GM18511 (cell line): Measurements from ENCODE around the gene HES3.
"Not testable (repeated sequence)": the region's sequence is repeated elsewhere in the genome, so short reads cannot be mapped to it uniquely, and the experiment has no call there.

ENCODE experiments used
- ATAC-seq: cut with Tn5 transposase; IDR thresholded peaks from one replicate; pipeline ENCODE4 v1.9.1; 2021; ENCODE audit warnings: mild to moderate bottlenecking, moderate library complexity; ENCODE audit not compliant: unreplicated experiment

The HES3 gene

DNA sequence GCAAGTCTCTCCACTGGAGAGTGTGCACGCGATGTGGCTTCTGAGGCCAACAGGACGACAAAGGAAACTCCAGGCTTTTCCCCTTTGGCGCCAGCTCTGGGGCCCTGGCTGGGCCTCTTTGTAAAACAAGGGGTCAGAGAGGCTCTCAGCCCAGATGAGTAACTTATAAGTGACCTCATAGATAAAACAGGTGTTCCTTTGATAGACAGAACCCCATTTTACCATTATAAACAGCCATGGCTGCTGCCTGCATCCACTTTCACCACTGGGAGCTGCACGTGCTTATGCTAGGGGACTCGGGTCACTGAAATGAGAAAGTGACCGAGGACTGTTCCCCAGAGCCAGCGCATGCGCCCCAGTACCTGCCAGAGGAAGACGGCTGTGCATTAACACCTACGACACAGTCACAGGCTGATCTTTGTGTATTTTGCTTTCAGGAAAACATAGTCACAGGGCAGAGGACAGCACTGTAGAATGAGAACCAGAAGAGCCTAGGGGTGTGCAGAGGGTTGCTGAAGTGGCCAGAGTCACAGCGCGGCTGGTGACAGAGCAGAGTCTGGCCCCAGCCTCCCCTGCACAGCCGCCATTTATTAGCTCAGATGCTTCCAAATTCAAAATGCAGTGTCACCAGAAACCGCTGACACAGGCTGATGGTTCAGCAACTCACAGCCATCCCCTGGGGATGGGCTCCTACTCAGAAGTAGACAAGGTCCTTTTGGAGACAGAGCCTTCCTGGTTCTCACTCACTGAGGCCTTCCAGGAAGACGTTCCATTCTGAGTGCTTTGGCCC is 25.4 kb upstream of the HES3 start:
- no peak for ATAC-seq

DNA sequence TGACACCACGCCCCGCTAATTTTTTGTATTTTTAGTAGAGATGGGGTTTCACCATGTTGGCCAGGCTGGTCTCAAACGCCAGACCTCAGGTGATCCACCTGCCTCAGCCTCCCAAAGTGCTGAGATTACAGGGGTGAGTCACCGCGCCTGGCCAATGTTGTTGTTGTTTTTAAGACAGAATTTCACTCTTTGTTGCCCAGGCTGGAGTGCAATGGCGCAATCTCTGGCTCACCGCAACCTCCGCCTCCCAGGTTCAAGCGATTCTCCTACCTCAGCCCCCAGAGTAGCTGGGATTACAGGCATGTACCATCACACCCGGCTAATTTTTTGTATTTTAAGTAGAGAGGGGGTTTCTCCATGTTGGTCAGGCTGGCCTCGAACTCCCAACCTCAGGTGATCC is 24.3 kb upstream of the HES3 start:
- ATAC-seq, result not testable (repeated sequence)

DNA sequence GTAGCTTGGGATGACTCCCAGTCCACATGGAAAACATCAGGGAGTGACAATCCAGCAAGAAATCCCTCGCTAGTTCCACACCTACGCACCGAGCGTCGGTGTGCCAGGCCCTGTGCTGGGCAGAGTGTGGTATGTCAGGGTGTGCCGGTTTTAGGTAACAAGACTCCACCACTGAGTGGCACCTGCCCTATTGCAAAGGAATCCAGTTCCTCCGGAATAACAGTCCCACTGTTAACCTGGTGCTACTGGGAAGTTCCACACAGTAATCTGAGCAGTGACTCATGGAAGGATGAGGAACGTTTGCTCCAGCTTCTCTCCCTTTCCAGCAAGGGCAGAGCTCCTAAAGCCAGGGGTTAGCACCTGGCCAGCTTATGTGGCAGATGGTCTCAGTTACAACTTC is 23.7 kb upstream of the HES3 start:
- no peak for ATAC-seq

DNA sequence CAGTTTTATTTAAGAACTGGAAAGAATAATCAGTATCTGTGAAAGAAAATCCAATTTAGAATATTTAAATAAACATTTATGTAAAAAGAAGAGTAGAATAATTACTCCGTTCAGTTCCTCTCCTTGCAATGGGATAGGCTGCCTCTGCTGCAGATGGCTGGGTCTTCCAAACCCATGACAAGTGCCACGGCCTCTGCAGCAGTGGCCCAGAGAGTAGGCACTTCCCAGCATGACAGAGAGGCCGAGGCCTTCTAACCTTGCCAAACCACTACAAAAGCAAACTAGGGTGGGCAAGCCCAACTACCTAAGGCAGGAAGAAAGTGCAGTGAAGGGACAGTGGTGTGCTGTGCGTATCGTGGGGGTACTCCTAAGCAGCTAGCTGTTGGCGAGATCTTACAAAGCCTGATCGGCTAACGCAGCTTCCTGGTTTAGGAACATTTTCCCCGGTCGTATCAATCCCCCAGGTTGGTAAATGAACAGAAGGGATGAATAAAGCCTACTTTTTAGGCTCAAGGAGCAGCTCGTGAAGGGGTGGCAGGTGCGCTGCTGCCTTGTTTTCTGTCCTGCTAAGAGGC is 22.7 kb upstream of the HES3 start:
- no peak for ATAC-seq

DNA sequence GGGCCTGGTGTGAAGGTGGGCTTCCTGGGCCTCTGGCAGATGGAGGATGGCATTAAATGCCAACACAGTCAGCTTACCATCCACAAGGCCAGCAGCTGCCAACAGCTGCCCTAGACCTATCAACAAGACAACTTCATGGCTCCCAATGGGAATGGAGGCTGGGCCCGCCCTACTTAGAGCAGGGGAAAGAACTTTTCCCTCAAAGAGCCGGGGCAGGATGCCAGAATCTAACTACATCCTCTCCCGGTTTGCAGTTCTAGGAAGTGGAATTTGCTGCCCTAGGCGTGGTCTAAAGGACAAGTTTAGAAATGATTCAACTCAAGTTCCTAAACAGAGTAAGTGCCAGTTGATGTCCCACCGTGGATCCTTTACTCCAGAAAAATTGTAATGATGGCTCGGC is 21.3 kb upstream of the HES3 start:
- no peak for ATAC-seq

DNA sequence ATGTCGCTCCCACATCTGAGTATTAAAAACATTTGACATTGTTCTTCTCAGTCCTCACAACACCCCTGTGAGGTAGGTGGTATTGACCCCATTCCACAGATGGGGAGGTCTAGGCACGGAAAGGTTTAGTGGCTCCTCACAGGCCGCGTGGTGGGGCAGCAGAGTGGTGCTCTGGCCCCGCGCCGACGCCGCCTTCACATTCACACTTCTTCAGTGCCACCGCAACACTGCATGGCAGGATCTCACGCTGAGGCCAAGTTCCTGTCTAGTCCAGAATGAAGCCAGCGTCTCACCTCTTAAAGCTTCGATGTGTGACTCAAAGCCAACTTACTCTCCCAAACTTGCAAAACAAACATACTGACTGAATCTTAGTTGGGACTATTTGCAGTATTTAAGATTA is 20.4 kb upstream of the HES3 start:
- ATAC-seq, result no peak

DNA sequence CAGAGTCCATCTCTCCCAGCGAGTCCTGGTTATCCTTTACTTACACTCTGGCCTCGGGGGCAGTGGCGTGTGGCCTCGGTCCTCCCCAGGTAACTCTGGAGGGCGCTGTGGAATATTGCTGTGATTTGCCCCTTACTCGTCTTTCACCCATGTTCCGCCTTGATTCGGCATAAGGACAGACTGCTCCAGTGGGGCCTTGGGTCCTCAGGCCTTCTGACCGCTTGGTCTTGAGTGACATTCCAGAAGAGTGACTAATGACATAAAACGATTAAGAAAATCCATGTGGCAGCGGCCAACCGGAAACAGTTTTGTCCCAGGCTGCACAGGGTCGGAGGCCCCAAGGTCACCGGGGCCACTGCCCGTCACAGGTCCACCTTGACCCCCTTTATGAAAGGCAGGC is 19.3 kb upstream of the HES3 start:
- no peak for ATAC-seq

DNA sequence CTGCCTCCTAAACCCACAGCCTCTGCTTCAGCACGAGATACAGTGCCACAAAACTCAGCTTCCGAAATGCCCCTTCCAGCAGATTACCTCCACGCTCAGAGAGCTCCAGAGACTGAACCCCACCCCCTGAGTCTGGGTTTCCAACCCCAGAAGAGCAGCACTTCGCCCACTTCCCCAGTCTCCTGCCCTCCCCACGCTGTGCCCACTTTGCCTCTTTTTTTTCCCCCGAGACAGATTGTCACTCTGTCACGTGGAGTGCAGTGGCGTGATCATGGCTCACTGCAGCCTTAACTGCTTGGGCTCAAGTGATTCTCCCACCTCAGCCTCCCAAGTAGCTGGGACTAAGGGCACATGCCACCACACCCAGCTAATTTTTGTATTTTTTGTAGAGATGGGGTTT is 18.3 kb upstream of the HES3 start:
- ATAC-seq, result no peak

DNA sequence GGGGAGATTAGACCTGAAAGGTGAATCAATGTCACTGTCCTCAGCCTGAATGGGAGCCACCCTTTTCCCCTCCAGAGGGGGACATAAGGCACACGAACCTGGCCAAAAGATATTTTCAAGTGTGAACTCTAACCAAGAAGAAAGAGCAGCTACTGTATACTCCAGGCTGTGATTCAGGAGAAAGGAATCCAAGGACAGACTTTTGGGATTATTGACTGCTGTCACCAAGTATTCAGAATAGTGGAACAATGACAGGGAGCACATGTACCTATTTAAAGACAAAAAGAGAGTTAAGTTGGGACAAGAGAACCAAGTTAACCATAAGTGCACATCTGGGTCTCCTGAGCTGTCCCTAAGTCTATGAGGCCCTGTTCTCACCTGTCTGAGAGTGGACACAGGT is 10.6 kb upstream of the HES3 start:
- ATAC-seq, result no peak

DNA sequence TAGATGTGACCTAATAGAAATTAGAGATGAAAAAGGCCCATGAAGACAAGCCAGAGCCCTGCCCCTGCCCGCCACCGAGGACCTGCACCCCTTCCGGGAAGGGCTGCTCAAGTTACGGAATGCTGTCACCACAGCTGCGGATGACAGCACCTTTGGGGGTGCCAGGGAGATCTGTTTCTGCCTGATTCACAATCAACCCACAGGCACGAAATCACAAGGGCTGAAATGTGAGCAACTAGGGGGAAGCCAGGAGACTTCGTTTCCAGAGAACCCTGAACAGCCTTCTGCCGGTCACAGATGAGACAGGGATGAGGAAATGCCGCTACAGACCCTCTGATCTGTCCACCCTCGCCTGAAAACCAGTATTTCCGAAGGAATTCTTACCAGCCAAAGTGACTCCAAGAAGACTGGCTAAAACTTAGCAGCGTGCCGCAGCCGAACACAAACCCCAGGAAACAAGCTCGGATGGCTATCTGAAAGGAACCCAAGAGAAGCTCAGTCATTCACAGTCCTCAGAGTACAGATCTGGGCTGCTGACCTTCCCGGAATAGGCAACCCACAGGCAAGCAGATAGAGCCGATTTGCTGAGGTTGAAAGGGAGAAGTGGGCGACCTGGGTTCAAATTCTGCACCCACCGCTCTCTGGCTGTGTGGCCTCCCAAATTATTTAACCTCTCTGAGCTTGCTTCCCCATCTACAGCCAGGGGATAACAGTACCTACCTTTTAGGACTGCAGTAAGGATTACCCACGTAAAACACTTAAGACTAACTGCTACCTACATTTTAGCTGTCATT is 9.3 kb upstream of the HES3 start:
- ATAC-seq, result no peak

DNA sequence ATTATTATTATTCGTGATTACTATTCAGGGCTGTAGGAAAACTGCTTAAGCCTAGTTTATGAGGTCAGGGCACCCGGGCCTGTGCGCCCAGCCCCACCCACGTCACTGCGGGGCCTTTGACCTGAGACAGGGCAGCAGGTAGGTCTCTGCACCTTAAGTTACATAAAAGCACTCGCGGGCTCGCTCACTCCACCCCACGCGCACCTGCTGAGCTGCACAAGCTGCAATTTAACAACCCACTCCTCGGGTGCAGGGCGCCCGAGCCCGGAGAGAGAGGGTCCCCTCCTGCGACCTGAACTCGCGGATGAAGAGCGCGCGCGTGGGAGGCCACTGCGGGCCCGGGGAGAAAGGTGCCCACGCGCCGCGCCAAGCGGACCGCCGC is 8.7 kb upstream of the HES3 start:
- peak; percentile 28 for ATAC-seq

DNA sequence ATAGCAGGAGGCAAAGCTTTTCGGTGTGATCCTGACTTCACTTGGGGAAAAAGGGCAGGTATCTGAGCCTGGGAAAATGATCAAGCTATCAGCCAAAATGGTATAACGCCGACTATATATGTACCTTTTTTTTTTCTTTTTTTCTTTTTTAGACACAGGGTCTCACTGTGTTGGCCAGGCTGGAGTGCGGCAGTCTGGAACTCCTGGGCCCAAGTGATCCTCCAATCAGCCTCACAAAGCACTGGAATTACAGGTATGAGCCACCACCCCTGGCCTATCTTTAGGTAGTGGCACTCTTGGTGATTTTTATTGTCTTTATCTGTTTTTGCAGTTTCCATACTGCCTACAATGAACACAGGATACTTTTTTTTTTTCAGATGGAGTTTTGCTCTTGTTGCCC is 6.9 kb upstream of the HES3 start:
- ATAC-seq, result no peak

DNA sequence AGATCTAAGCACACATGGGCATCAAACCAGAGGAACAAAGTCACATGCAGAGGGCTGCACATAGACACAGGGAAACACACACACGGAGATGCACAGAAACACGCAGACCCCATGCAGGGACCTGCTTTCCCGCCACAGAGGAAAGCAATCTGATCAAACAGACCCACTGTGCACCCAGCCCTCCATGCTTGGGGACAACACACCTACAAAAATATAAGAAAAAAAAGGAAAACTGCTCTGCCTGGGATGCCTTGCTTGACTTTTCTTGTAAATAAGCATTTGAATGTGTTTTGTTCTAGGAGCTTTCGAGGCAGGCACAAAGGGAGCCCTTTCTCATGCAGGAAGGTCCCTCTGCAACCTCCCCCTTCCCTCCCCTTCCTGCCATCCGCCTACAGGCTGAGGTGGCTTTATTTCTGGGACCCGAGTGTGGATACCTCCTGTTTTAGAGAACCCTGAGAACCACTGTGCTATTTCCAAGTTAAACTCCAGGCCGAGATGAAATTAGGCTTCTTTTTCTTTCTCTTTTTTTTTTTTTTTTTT is 4.7 kb upstream of the HES3 start:
- no peak for ATAC-seq

DNA sequence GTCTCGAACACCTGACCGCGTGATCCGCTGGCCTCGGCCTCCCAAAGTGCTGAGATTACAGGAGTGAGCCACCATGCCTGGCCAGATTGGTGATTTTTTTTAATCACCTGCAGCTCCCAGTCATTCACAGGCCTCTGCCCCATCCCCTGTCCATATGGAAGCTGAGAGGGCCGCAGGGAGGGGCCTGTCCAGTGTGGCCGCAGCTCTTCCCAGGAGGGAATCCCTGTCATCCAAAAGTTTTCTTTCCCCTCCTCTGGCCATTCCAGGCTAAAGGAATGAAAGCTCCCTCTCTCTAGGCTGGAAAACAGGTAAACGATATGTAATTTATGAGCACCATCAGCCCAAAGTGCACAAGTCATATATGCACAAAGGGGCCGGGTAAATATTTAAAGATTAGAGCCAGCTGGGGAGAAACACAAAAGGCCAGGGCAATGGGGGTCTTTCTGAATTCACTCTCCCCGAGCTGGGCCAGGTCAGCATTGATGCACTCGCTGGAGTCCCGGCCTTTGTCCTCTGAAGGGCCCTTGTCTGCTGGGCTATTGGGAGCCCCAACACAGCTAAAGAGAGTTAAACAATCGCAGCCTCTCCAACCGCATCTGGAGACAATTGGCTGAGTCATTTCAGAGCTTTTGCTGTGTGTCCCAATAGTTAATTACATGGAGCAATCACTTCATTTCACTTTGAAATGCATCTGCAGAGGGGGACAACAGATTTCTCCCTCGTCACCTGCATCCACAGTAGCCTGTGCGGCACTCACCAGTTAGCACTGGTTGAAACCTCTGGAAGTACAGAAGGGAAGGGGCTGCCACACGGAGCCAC is 3.8 kb upstream of the HES3 start:
- ATAC-seq, result no peak

DNA sequence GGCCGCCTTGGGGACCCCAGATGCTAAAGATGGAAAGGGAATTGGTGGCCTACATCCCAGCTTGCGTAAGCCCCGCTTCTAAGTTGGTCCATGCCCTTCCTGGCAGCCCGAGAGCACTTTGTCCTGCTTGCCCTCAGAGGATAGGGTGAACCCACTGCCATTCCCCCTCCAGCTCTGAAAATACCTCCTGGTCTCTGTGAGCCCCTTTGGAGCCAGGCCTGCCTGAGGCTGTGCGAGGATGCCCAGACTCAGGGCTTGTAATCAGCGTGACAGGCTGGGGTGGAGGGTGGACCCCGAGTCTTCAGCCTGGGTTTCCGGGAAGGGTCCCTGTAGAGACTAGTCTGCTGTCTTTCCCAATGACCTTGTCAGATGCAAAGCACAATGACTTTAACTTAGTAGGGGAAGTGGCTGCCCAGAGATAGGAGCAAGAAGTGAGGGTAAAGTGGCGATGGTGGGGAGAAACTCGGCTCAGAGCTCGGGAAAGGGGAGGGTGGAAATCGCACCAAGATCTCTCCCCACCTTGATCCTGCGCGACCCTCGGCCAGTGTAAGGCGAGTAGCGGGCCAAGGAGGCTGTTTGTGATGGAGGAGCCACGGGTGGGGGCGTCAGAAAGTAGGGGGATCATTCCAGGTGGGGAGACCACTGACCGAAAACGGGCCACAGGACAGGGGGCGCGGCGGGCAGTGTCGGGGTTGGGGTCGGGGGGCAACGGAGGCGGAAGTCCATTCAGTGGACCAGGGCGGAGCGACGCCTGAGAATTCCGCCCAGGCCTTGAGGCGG is 2.7 kb upstream of the HES3 start:
- ATAC-seq, result no peak

DNA sequence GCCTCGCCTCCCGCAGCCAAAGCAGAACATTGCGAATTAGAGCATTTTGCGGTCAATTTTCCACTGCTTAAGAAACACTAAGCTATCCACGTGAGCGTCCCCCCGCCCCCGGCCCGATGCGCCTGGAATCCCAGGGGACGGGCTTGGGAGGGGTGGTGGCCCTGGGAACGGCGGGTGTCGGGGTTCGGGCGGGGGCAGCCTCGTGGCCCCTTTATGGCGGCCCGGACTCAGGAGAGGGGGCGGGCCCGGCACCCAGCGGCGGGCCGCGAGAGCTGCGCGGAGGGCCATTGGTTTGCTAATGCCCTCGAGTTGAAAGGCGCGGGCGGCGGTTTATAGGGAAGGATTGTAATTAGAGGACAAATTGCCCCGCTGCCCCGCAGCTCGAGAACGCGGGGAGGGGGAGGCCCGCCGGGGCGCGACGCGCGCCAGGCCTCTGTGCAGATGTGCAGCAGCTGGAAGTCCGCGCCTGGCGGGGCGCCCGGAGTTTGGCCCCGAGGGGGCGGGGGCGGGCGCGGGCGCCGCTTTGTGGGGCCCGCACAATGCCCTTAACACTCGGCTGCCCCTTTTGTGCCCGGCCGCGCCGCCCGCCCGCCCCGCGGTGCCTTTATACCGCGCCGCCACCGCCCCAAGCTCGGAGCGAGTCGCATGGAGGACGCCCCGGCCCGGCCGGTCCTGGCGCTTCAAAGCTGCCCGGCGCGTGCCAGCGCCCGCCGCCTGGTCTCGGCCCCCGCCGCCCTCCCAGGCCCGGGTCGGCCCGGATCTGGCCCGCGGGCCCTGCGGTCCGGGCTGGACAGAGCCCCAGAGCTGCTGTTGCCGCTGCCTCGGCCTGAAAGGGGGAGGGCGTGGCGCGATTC is 1.9 kb upstream of the HES3 start:
- ATAC-seq, result no peak

DNA sequence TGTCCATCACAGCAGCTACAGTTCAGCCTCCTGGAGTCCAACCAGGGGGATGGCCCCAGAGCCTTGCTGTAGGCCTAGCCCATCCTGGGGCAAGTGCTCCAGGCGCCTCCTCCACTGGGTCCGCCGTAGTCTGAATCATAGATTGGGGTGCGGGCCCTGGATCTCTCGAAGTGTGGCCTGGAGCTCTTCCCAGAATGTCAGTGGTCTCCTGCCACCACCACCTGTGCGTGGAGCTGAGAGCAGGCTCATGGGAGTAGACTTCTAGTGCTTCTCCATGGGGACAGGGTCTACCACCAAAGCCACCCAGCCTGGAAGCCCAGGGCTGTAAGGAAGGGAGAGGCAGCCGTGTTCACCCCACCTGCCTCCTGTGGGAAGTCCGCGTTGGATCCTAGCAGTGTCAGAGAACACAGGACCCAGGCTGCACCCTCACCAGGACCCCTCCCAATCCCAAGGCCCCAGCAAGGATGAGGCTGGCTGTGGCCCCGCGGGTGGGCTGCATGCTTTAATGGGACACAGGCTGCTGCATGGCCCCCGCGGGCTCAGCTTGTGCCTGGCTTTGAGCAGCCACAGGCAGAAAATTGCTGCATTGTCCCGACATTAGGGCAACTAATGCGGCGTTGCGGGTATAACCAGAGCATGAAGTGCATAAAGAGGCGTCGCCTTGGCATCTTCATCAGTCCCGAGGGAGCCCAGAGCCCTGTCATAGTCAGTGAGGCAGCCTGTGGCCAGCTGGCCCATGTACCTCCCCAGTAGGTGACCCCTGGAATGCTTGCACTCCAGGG is 735 bp upstream of the HES3 start:
- no peak for ATAC-seq

DNA sequence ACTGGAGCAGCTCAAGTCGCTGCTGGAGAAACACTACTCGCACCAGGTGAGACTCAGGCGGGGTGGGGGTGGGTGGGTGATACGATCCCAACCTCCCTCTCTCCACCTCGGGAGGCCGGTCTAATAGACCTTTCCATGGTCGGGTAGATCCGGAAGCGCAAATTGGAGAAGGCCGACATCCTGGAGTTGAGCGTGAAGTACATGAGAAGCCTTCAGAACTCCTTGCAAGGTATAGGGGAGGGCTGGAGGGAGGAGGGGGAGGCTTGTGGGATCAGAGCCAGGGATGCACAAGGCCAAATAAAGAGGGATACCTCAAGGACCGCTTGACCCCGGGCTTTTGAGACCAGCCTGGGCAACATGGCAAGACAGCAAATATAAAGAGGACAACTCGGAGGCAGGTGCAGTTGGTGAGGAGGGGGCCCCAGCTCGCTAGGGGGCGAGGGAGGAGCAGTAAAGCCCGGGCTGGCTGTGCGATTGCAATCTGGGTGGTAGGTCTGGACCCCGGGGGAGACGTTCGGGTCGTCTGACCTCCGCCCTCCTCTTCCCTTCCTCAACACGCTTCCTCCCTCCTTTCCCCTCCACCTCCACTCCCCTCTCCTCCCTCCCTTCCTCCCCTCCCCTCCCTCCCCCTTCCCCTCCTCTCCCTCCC is 546 bp downstream of the HES3 start:
- ATAC-seq, result no peak
